Measurements from ENCODE around the gene PINLYP. TPM values are rescaled to one million over a fixed set of nuclear protein-coding genes. Genes with fewer than 3 reads are reported as not detected.

Gene PINLYP
- total RNA-seq, 1 donor from 2014 or later: 1.0 TPM

GRCh38 chr19:43594710-43595604 is 19.4 kb downstream of the PINLYP start:
- Histone ChIP-seq H3K4me3 (peak overlapping the region; percentile 82), H3K9me3 (replicated peaks) (no peaks in the 10 kb centered on the region), H3K27me3 (ENCODE audit: low read depth) (no peaks in the 10 kb centered on the region), H3K4me1 (peaks cover 47% of the 10 kb centered on the region), H3K36me3 (peaks cover 58% of the 10 kb centered on the region), H3K27ac (replicated peaks) (peak overlapping the region; percentile 99)
- intact Hi-C loops (cut with micrococcal nuclease): no loop called here
- TF ChIP-seq CTCF (IDR thresholded peaks at IDR 0.05; ENCODE audit: borderline replicate concordance): peak; percentile 52
- no peak for DNase-seq

- H3K9me3 ChIP-seq (replicated peaks): no peaks in the 10 kb centered on the region
- no peaks in the 10 kb centered on the region for H3K27me3 ChIP-seq (ENCODE audit: low read depth)
- peak overlapping the region; percentile 99 for H3K27ac ChIP-seq (replicated peaks)
- peaks cover 55% of the 10 kb centered on the region for H3K36me3 ChIP-seq
- H3K4me3 ChIP-seq: peak overlapping the region; percentile 82
- H3K4me1 ChIP-seq: peaks cover 47% of the 10 kb centered on the region
- DNase-seq: no peak
- no peak for TF ChIP-seq CTCF (IDR thresholded peaks at IDR 0.05; ENCODE audit: borderline replicate concordance)
- intact Hi-C loops (cut with micrococcal nuclease): no loop called here
Measured at GRCh38 chr19:43595605-43595998, 20.0 kb downstream of the PINLYP start.

GRCh38 chr19:43595999-43596841 is 20.6 kb downstream of the PINLYP start, which contains the start of the genes IRGQ and ZNF576:
IRGQ (minus strand) TSS chr19:43596134; CDS start chr19:43595338, 796 bp downstream.
ZNF576 (plus strand) TSS chr19:43596595; CDS start chr19:43597109, 514 bp downstream.
- Histone ChIP-seq H3K36me3 (peaks cover 54% of the 10 kb centered on the region), H3K27ac (replicated peaks) (peak within 1 kb of the TSS; percentile 99), H3K27me3 (ENCODE audit: low read depth) (no peaks in the 10 kb centered on the region), H3K4me1 (peaks cover 50% of the 10 kb centered on the region), H3K9me3 (replicated peaks) (no peaks in the 10 kb centered on the region), H3K4me3 (peak within 1 kb of the TSS; percentile 82)
- intact Hi-C loops (cut with micrococcal nuclease): no loop called here
- TF ChIP-seq CTCF (IDR thresholded peaks at IDR 0.05; ENCODE audit: borderline replicate concordance): no peak
- DNase-seq: peak; percentile 100

- H3K4me1 ChIP-seq: peaks cover 57% of the 10 kb centered on the region
- H3K9me3 ChIP-seq (replicated peaks): no peaks in the 10 kb centered on the region
- TF ChIP-seq CTCF (IDR thresholded peaks at IDR 0.05; ENCODE audit: borderline replicate concordance): no peak
- no peaks in the 10 kb centered on the region for H3K27me3 ChIP-seq (ENCODE audit: low read depth)
- peak overlapping the region; percentile 82 for H3K4me3 ChIP-seq
- H3K36me3 ChIP-seq: peaks cover 54% of the 10 kb centered on the region
- H3K27ac ChIP-seq (replicated peaks): peak overlapping the region; percentile 99
- no peak for DNase-seq
- intact Hi-C loops (cut with micrococcal nuclease): no loop called here
Measured at GRCh38 chr19:43596842-43597461, 21.4 kb downstream of the PINLYP start.

- Histone ChIP-seq H3K27ac (replicated peaks) (no peak overlapping the region), H3K36me3 (peaks cover 46% of the 10 kb centered on the region), H3K9me3 (replicated peaks) (no peaks in the 10 kb centered on the region), H3K4me1 (peaks cover 59% of the 10 kb centered on the region), H3K27me3 (ENCODE audit: low read depth) (no peaks in the 10 kb centered on the region), H3K4me3 (peak overlapping the region; percentile 82)
- intact Hi-C loops (cut with micrococcal nuclease): no loop called here
- no peak for TF ChIP-seq CTCF (IDR thresholded peaks at IDR 0.05; ENCODE audit: borderline replicate concordance)
- no peak for DNase-seq
Measured at GRCh38 chr19:43597876-43598275, 22.3 kb downstream of the PINLYP start.
